Gastroesophageal sphincter (tissue), 4 donors: ENCODE data around the gene APBB3. TPM values are rescaled to one million over a fixed set of nuclear protein-coding genes. Genes with fewer than 3 reads are reported as not detected.

Experiments used
- ATAC-seq: fragments of 150-250 bp; one replicate; pipeline ENCODE4 v1.9.1; 2016; ENCODE audit warnings: mild to moderate bottlenecking, moderate library complexity
- H3K27ac ChIP-seq, 4 donors: fragments of 200-600 bp; sonication (generic) in 3 of 4; 1 replicate in 3 of 4; 2 replicates in 1 of 4; pipeline ENCODE4 v1.5.1; 2016 to 2019
- H3K27me3 ChIP-seq: fragments of 200-600 bp; sonication (generic); one replicate; pipeline ENCODE4 v1.5.1; 2019
- H3K36me3 ChIP-seq, 2 donors: fragments of 200-600 bp; sonication (generic); one replicate each; pipeline ENCODE4 v1.5.1; 2019; ENCODE audit warnings: control low read depth in 1 of 2
- H3K4me1 ChIP-seq, 3 donors: fragments of 200-600 bp; sonication (generic); 1 replicate in 2 of 3; 2 replicates in 1 of 3; pipeline ENCODE4 v1.5.1; 2016 to 2019; ENCODE audit warnings: control low read depth in 2 of 3
- H3K4me3 ChIP-seq, 2 donors: fragments of 200-600 bp; sonication (generic); one replicate each; pipeline ENCODE4 v1.5.1; 2019; ENCODE audit warnings: mild to moderate bottlenecking in 1 of 2, moderate library complexity in 1 of 2
- H3K9me3 ChIP-seq, 3 donors: fragments of 200-600 bp; sonication (generic); one replicate each; pipeline ENCODE4 v1.5.1; 2017 to 2019; ENCODE audit warnings: control low read depth in 2 of 3
- EP300 ChIP-seq: sonication (generic); formaldehyde crosslinking; IDR thresholded peaks from one replicate; pipeline ENCODE4 v1.6.1; 2017; ENCODE audit warnings: antibody characterized with exemption, mild to moderate bottlenecking
- POLR2A ChIP-seq, 2 donors: fragments of 450-650 bp; IDR thresholded peaks; one replicate each; pipeline ENCODE4 v1.6.1; 2017; ENCODE audit warnings: antibody characterized with exemption in 2 of 2, mild to moderate bottlenecking in 2 of 2, moderate library complexity in 1 of 2
- POLR2AphosphoS5 ChIP-seq: sonication (generic); formaldehyde crosslinking; IDR thresholded peaks from one replicate; pipeline ENCODE4 v1.6.1; 2017; ENCODE audit warnings: antibody characterized with exemption
- WGBS, 2 donors: methylation state at CpG; one replicate each; pipeline ENCODE4 v1.1.5; 2018; ENCODE audit warnings: low coverage in 1 of 2; 5-methylcytosine and 5-hydroxymethylcytosine counted together
- total RNA-seq, 4 donors: library from RNA; depleted of rRNA; stranded (reverse); fragments of >200 nt; gene quantifications; one replicate each; pipeline ENCODE4 v1.1.0, GENCODE V29; 2016
- TF ChIP-seq, protein P1 (sequence below), 4 experiments: fragments of 200-600 bp in 2 of 4; fragments of 450-650 bp in 2 of 4; sonication (generic) in 1 of 4; IDR thresholded peaks; one replicate each; pipeline ENCODE4 v1.5.1; 2017 to 2019; ENCODE audit warnings: antibody characterized with exemption in 4 of 4, mild to moderate bottlenecking in 2 of 4, moderate library complexity in 2 of 4

The APBB3 gene
- total RNA-seq, 4 donors from 2014 or later, result 9.7 to 25.1 (median 17.5) TPM

DNA sequence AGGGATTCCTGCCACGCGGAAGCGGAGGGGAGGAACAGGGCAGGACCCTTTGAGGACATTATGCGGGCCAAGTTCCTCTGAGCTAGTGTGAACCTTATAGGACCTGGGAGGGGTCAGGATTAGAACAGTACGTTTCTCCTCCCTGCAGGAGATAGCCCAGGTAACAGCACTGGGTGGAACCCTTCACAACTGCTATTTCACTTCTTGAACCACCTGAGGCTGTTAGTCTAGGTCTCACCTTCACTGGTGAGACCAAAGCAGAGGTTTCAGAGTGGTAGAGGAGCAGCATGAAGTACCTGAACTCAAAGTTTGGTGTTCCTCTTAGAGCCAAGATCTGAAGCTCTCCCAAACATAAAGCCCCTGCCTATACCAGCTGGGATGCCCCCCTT, 16.1 kb downstream of the APBB3 start:
- Histone ChIP-seq H3K36me3 (peaks cover 0 to 51% of the 10 kb centered on the region in 2 donors), H3K4me3 (peak overlapping the region; percentile 49 to 61), H3K9me3 (no peaks in the 10 kb centered on the region), H3K4me1 (peaks cover 9 to 45% (median 30%) of the 10 kb centered on the region in 3 donors), H3K27ac (peak overlapping the region; percentile 91 to 99 (median 95)), H3K27me3 (no peaks in the 10 kb centered on the region)
- TF ChIP-seq POLR2AphosphoS5, result no peak
- TF ChIP-seq, protein P1, sequence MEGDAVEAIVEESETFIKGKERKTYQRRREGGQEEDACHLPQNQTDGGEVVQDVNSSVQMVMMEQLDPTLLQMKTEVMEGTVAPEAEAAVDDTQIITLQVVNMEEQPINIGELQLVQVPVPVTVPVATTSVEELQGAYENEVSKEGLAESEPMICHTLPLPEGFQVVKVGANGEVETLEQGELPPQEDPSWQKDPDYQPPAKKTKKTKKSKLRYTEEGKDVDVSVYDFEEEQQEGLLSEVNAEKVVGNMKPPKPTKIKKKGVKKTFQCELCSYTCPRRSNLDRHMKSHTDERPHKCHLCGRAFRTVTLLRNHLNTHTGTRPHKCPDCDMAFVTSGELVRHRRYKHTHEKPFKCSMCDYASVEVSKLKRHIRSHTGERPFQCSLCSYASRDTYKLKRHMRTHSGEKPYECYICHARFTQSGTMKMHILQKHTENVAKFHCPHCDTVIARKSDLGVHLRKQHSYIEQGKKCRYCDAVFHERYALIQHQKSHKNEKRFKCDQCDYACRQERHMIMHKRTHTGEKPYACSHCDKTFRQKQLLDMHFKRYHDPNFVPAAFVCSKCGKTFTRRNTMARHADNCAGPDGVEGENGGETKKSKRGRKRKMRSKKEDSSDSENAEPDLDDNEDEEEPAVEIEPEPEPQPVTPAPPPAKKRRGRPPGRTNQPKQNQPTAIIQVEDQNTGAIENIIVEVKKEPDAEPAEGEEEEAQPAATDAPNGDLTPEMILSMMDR (IDR thresholded peaks at IDR 0.05), result no peak
- no peak for TF ChIP-seq POLR2A (IDR thresholded peaks at IDR 0.05)
- TF ChIP-seq EP300, result no peak
- ATAC-seq, result no peak
- whole genome bisulfite sequencing, 2 donors, result 0% methylated on average over 1 of the region's 5 CpGs; no CpG with 5 or more reads in 1 of the 2 donors

DNA sequence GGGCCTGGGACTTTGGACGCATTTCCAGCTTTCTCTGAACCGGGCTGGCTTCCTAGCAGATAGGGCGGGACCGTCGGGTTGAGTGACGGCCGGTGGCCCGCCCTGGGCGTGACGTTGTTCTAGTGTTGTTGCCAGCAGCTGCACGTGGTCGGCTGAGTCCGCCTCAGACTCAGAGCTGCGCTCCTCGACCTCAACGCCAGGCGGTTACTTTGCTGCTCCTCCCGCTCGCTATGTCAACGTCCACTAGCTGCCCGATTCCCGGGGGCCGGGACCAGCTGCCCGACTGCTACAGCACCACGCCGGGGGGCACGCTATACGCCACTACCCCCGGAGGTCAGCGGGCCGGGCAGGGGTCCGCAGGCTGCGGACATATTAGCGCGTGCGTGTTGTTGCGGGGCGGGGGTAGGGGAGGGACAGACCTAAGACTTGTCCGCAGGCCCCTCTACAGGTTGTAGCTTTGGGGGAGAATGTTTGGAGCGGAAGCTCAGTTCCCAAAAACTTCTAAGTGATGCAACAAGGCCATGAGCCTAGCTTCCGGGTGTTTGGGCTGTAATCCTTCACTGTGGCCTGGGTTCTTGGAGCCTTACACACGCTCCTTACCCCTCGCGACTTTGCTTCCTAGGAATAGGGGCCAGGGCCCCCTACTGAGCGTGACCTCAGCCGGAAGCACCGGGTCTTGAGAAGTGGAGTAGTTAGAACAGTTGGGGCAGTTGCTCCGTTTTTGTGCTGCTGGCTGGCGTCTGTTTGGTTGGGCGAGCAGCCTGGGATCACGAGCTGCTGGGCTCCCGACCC, 16.7 kb downstream of the APBB3 start, which contains the start of gene EIF4EBP3:
EIF4EBP3 (plus strand) TSS at position 155 of the 792 bp plus-strand sequence; CDS start at position 231, 76 bp downstream.
- peaks cover 0 to 57% of the 10 kb centered on the region in 2 donors for H3K36me3 ChIP-seq
- 0% methylated on average over 3 to 5 of the region's 52 CpGs for WGBS, 2 donors

DNA sequence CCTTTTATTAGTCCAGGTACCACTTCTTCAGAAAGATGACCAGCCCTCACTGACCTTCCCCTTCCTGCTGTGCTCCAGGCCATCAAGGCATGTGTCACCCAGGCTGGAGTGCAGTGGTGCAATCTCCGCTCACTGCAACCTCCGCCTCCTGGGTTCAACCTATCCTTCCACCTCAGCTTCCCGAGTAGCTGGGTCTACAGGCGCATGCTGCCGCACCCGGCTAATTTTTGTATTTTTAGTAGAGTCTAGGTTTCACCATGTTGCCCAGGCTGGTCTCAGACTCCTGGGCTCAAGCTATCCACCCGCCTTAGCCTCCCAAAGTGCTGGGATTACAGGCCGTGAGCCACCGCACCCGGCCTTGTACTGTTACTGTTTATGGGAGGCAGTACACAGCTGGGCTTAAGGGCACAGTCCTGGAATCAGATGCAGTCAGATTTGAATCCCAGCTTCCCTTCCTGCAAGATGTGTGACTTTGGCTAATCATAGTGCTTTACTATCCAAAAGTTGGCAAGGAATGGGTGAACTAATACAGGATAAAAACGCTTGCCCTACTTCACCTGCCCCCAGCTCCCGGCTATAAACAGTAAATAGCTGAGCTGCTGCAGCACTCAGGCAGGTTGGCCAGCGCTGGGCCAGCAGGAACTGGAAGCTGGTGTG, 17.4 kb downstream of the APBB3 start:
- H3K4me3 ChIP-seq, result peak overlapping the region in 1 of 2 donors; percentile 61
- TF ChIP-seq, protein P1 (IDR thresholded peaks at IDR 0.05), result no peak
- no peak for TF ChIP-seq POLR2AphosphoS5
- TF ChIP-seq EP300, result no peak
- no peaks in the 10 kb centered on the region for H3K27me3 ChIP-seq
- H3K27ac ChIP-seq, result peak overlapping the region in 3 of 4 donors; percentile 94 to 99 (median 96)
- H3K36me3 ChIP-seq, result peaks cover 0 to 61% of the 10 kb centered on the region in 2 donors
- H3K9me3 ChIP-seq, result no peaks in the 10 kb centered on the region
- peaks cover 9 to 45% (median 30%) of the 10 kb centered on the region in 3 donors for H3K4me1 ChIP-seq
- ATAC-seq, result no peak
- 44 to 75% methylated on average over 4 to 7 of the region's 13 CpGs for WGBS, 2 donors

More for the DNA sequence above, 16.7 kb downstream of the APBB3 start, which contains the start of gene EIF4EBP3:
- ATAC-seq, result peak; percentile 97
- Histone ChIP-seq H3K27ac (peak within 1 kb of the TSS; percentile 91 to 99 (median 95)), H3K4me1 (peaks cover 9 to 45% (median 30%) of the 10 kb centered on the region in 3 donors), H3K27me3 (no peaks in the 10 kb centered on the region), H3K4me3 (peak within 1 kb of the TSS; percentile 49 to 61), H3K9me3 (no peaks in the 10 kb centered on the region)
- TF ChIP-seq POLR2A (IDR thresholded peaks at IDR 0.05) (peak; percentile 71), EP300 (no peak), POLR2AphosphoS5 (peak; percentile 92)
- TF ChIP-seq, protein P1 (IDR thresholded peaks at IDR 0.05), result peak; percentile 58 to 95 (median 76)

DNA sequence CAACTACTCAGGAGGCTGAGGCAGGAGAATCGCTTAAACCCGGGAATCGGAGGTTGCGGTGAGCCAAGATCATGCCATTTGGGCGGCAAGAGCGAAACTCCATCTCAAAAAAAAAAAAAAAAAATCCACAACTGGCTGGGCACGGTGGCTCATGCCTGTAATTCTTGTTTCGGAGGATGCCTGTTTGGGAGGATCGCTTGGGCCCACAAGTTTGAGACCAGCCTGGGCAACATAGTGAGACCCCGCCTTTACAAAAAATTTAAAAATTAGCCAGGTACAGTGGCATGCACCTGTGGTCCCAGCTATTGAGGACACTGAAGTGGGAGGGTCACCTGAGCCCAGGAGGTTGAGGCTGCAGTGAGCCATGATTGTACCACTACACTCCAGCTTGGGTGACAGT, 18.8 kb downstream of the APBB3 start:
- peaks cover 9 to 41% (median 30%) of the 10 kb centered on the region in 3 donors for H3K4me1 ChIP-seq
- H3K4me3 ChIP-seq, result no peak overlapping the region
- peaks cover 0 to 61% of the 10 kb centered on the region in 2 donors for H3K36me3 ChIP-seq
- ATAC-seq, result no peak
- 88 to 95% methylated on average over 5 to 10 of the region's 10 CpGs for WGBS, 2 donors
- no peaks in the 10 kb centered on the region for H3K9me3 ChIP-seq
- no peaks in the 10 kb centered on the region for H3K27me3 ChIP-seq
- H3K27ac ChIP-seq, result peak overlapping the region in 1 of 4 donors; percentile 99
- TF ChIP-seq POLR2A (IDR thresholded peaks at IDR 0.05) (no peak), POLR2AphosphoS5 (no peak), EP300 (no peak)
- TF ChIP-seq, protein P1 (IDR thresholded peaks at IDR 0.05), result no peak
